ENCODE results near the gene EHD4. TPM values are rescaled to one million over a fixed set of nuclear protein-coding genes. Genes with fewer than 3 reads are reported as not detected.

The EHD4 gene
- polyA plus RNA-seq, 1 donor (not counting 4 experiments of a cell fraction or from before 2014, with no cell fraction given): 31.5 TPM

- Histone ChIP-seq H3K4me3 (ENCODE audit: control insufficient read depth in 2 of 3, extremely low read depth in 1 of 3, insufficient read depth in 2 of 3, low read depth in 1 of 3, low read length in 3 of 3) (no peak overlapping the region), H3K79me2 (ENCODE audit: control insufficient read depth, insufficient read depth, low read length) (no peaks in the 10 kb centered on the region), H2AFZ (ENCODE audit: control insufficient read depth, low read length) (no peak overlapping the region), H3K4me2 (ENCODE audit: control insufficient read depth, extremely low read depth, insufficient read depth, low read depth, low read length) (no peak overlapping the region), H3K36me3 (ENCODE audit: control insufficient read depth in 2 of 2, extremely low read depth in 1 of 2, insufficient read depth in 2 of 2, low read length in 2 of 2) (no peaks in the 10 kb centered on the region), H3K27ac (ENCODE audit: control insufficient read depth, insufficient read depth, low read length) (no peak overlapping the region), H3K9me1 (ENCODE audit: control insufficient read depth, extremely low read depth, insufficient read depth, low read length) (no peaks in the 10 kb centered on the region), H3K9ac (ENCODE audit: control insufficient read depth, extremely low read depth, insufficient read depth, low read length) (no peak overlapping the region), H4K20me1 (ENCODE audit: control insufficient read depth, extremely low read depth, insufficient read depth, low read length) (no peaks in the 10 kb centered on the region), H3K4me1 (ENCODE audit: control insufficient read depth, extremely low read depth, insufficient read depth, low read length) (no peaks in the 10 kb centered on the region), H3K9me3 (ENCODE audit: control insufficient read depth, low read depth, low read length) (no peaks in the 10 kb centered on the region), H3K27me3 (ENCODE audit: control insufficient read depth, extremely low read depth, insufficient read depth, low read length) (no peaks in the 10 kb centered on the region)
- dilution Hi-C loops (cut with MboI; ENCODE audit: extremely low pct_ligation_motif_present, low sequenced_read_pairs): no loop called here
- DNase-seq (ENCODE audit: low read depth, low spot score): no peak
- FAIRE-seq: no peak
- no peak for TF ChIP-seq CTCF (optimal IDR thresholded peaks at IDR 0.05 in 1 of 3, IDR thresholded peaks at IDR 0.05 in 1 of 3, conservative IDR thresholded peaks at IDR 0.05 in 1 of 3; ENCODE audit: extremely low read depth in 1 of 3, insufficient read depth in 2 of 3, low read length in 3 of 3)
- TF ChIP-seq EZH2 (IDR thresholded peaks at IDR 0.05; ENCODE audit: low read length): no peak
Observed at GRCh38 chr15:41994772-41995475, 22.6 kb upstream of the EHD4 start.

- no peaks in the 10 kb centered on the region for H3K9me1 ChIP-seq (ENCODE audit: control insufficient read depth, extremely low read depth, insufficient read depth, low read length)
- no peak overlapping the region for H3K4me3 ChIP-seq (ENCODE audit: control insufficient read depth in 2 of 3, extremely low read depth in 1 of 3, insufficient read depth in 2 of 3, low read depth in 1 of 3, low read length in 3 of 3)
- FAIRE-seq (no peak), DNase-seq (ENCODE audit: low read depth, low spot score) (no peak)
- H3K79me2 ChIP-seq (ENCODE audit: control insufficient read depth, insufficient read depth, low read length): no peaks in the 10 kb centered on the region
- no peaks in the 10 kb centered on the region for H4K20me1 ChIP-seq (ENCODE audit: control insufficient read depth, extremely low read depth, insufficient read depth, low read length)
- TF ChIP-seq EZH2 (IDR thresholded peaks at IDR 0.05; ENCODE audit: low read length) (no peak), CTCF (optimal IDR thresholded peaks at IDR 0.05 in 1 of 3, IDR thresholded peaks at IDR 0.05 in 1 of 3, conservative IDR thresholded peaks at IDR 0.05 in 1 of 3; ENCODE audit: extremely low read depth in 1 of 3, insufficient read depth in 2 of 3, low read length in 3 of 3) (no peak)
- no peak overlapping the region for H2AFZ ChIP-seq (ENCODE audit: control insufficient read depth, low read length)
- no peak overlapping the region for H3K9ac ChIP-seq (ENCODE audit: control insufficient read depth, extremely low read depth, insufficient read depth, low read length)
- no peaks in the 10 kb centered on the region for H3K36me3 ChIP-seq (ENCODE audit: control insufficient read depth in 2 of 2, extremely low read depth in 1 of 2, insufficient read depth in 2 of 2, low read length in 2 of 2)
- no peaks in the 10 kb centered on the region for H3K9me3 ChIP-seq (ENCODE audit: control insufficient read depth, low read depth, low read length)
- dilution Hi-C loops (cut with MboI; ENCODE audit: extremely low pct_ligation_motif_present, low sequenced_read_pairs): no loop called here
- H3K4me2 ChIP-seq (ENCODE audit: control insufficient read depth, extremely low read depth, insufficient read depth, low read depth, low read length): no peak overlapping the region
- no peaks in the 10 kb centered on the region for H3K4me1 ChIP-seq (ENCODE audit: control insufficient read depth, extremely low read depth, insufficient read depth, low read length)
- no peaks in the 10 kb centered on the region for H3K27me3 ChIP-seq (ENCODE audit: control insufficient read depth, extremely low read depth, insufficient read depth, low read length)
- no peak overlapping the region for H3K27ac ChIP-seq (ENCODE audit: control insufficient read depth, insufficient read depth, low read length)
Observed at GRCh38 chr15:41994171-41994650, 21.9 kb upstream of the EHD4 start.
